K562 (cell line): ENCODE data around the gene RNF152. TPM values are rescaled to one million over a fixed set of nuclear protein-coding genes. Genes with fewer than 3 reads are reported as not detected.

ENCODE experiments used
- ATAC-seq: fragments of 200-7000 bp; cut with Tn5 transposase; 3 replicates; pipeline ENCODE4 v1.9.1; 2020; ENCODE audit warnings: moderate library complexity
- BruUV-seq: library from RNA; stranded (reverse); fragments of 400-500 nt; replicated peaks from 2 replicates; lab custom pipeline; 2021; lab: Mats Ljungman, UMichigan
- CTCF ChIA-PET: fragments of 300-600 bp; formaldehyde crosslinking; extraction: SDS; loops from one replicate; lab custom pipeline; 2021; ENCODE audit warnings: low intra/inter-chr PET ratio; lab: Yijun Ruan, JAX
- POLR2A ChIA-PET: fragments of 300-600, 350-650 bp; sonication (Branson Sonifier 250); formaldehyde crosslinking; extraction: SDS; loops from one replicate; lab custom pipeline; 2021; ENCODE audit warnings: antibody characterized with exemption, inconsistent platforms; lab: Yijun Ruan, JAX
- DNase-seq, 4 experiments: peaks; one replicate each; pipeline versions ENCODE4 v3.0.0 to v3.0.0-alpha.2; 2011 to 2018; ENCODE audit warnings: low spot score in 3 of 4, mixed read lengths in 3 of 4; ENCODE audit errors: extremely low read depth in 1 of 4
- FAIRE-seq: peaks from 2 replicates; lab custom pipeline; 2011; peaks lifted over from hg19 to GRCh38; lab: Jason Lieb, UNC
- H2AFZ ChIP-seq: 2 replicates; pipeline ENCODE4 v1.6.0; 2011; ENCODE audit warnings: low read depth, low read length, control low read depth, inconsistent platforms
- H3K27ac ChIP-seq: fragments of 200-600 bp; 3 replicates; pipeline ENCODE4 v1.8.0; 2011; ENCODE audit warnings: low read depth, mild to moderate bottlenecking, control low read depth, inconsistent platforms, low read length, moderate library complexity, mixed read lengths; ENCODE audit errors: extremely low read depth
- H3K27me3 ChIP-seq, 2 experiments: fragments of 300-600 bp in 1 of 2; 2 replicates in 1 of 2; 3 replicates in 1 of 2; pipeline versions ENCODE4 v1.6.0 to v1.8.0; 2011; ENCODE audit warnings: inconsistent platforms in 2 of 2, low read length in 2 of 2, mild to moderate bottlenecking in 1 of 2, mixed read lengths in 1 of 2, moderate library complexity in 1 of 2; ENCODE audit not compliant: control insufficient read depth in 2 of 2, insufficient read depth in 2 of 2
- H3K36me3 ChIP-seq: fragments of 300-600 bp; 3 replicates; pipeline ENCODE4 v1.8.0; 2011; ENCODE audit warnings: mild to moderate bottlenecking, low read length, inconsistent platforms; ENCODE audit not compliant: control insufficient read depth, insufficient read depth
- H3K4me1 ChIP-seq, 2 experiments: fragments of 200-600 bp in 1 of 2; replicated peaks in 1 of 2; 2 replicates in 1 of 2; 3 replicates in 1 of 2; pipeline versions ENCODE4 v1.5.1 to v1.8.0; 2011; ENCODE audit warnings: inconsistent platforms in 2 of 2, low read length in 2 of 2, mild to moderate bottlenecking in 1 of 2, mixed read lengths in 1 of 2, moderate library complexity in 1 of 2; ENCODE audit not compliant: control insufficient read depth in 2 of 2, insufficient read depth in 2 of 2
- H3K4me2 ChIP-seq: 2 replicates; pipeline ENCODE4 v1.6.1; 2011; ENCODE audit warnings: low read length, control low read depth, inconsistent platforms, mixed read lengths; ENCODE audit not compliant: insufficient read depth
- H3K4me3 ChIP-seq: fragments of 200-600 bp; sonication (generic), shearing (Covaris generic); 2 replicates; pipeline ENCODE4 v1.5.1; 2016; ENCODE audit warnings: control low read depth, inconsistent platforms
- H3K79me2 ChIP-seq: fragments of 200-600 bp; 3 replicates; pipeline ENCODE4 v1.8.0; 2011; ENCODE audit warnings: low read length, inconsistent platforms; ENCODE audit not compliant: control insufficient read depth, insufficient read depth
- H3K9ac ChIP-seq, 2 experiments: 2 replicates each; pipeline versions ENCODE4 v1.6.0 to v1.6.1; 2011; ENCODE audit warnings: low read depth in 2 of 2, low read length in 2 of 2, control low read depth in 1 of 2, inconsistent platforms in 1 of 2, mild to moderate bottlenecking in 1 of 2, mixed read lengths in 1 of 2; ENCODE audit not compliant: insufficient read depth in 1 of 2
- H3K9me1 ChIP-seq: one replicate; pipeline ENCODE4 v1.6.0; 2011; ENCODE audit warnings: inconsistent platforms, mild to moderate bottlenecking, low read length, moderate library complexity; ENCODE audit not compliant: control insufficient read depth, insufficient read depth
- H3K9me3 ChIP-seq: replicated peaks from 2 replicates; pipeline ENCODE4 v1.5.1; 2011; ENCODE audit warnings: low read depth, low read length, inconsistent platforms; ENCODE audit not compliant: control insufficient read depth, insufficient read depth
- H4K20me1 ChIP-seq: replicated peaks from 2 replicates; pipeline ENCODE4 v1.6.1; 2011; ENCODE audit warnings: low read length, inconsistent platforms, mixed read lengths; ENCODE audit not compliant: control insufficient read depth, insufficient read depth
- BCL6 ChIP-seq: fragments of 250-450 bp; sonication (Bioruptor Pico); IDR thresholded peaks from 2 replicates; pipeline ENCODE4 v1.4.0; 2020
- MEF2D ChIP-seq: conservative IDR thresholded peaks from 2 replicates; pipeline ENCODE4 v1.6.1; 2016; ENCODE audit warnings: low read depth, missing genetic modification characterization, missing compliant biosample characterization
- PCBP2 ChIP-seq: fragments of 200-400 bp; formaldehyde crosslinking; IDR thresholded peaks from 2 replicates; pipeline ENCODE4 v1.6.1; 2018; ENCODE audit warnings: low read length, low read depth, mild to moderate bottlenecking, moderate library complexity; ENCODE audit not compliant: poor library complexity, severe bottlenecking
- SRSF7 ChIP-seq: fragments of 200-400 bp; formaldehyde crosslinking; optimal IDR thresholded peaks from 2 replicates; pipeline ENCODE3; 2017; ENCODE audit warnings: mild to moderate bottlenecking, low read depth, low read length
- TEAD2 ChIP-seq: fragments of 450-650 bp; IDR thresholded peaks from 2 replicates; pipeline ENCODE4 v1.6.1; 2016; ENCODE audit warnings: missing genetic modification characterization, control low read depth, missing compliant biosample characterization
- ZNF316 ChIP-seq: fragments of 450-650 bp; IDR thresholded peaks from 2 replicates; pipeline ENCODE4 v1.6.1; 2016
- ZNF764 ChIP-seq: fragments of 250-450 bp; sonication (Bioruptor Pico); IDR thresholded peaks from 2 replicates; pipeline ENCODE4 v1.4.0; 2020; ENCODE audit warnings: low read depth, mild to moderate bottlenecking, moderate library complexity
- ZNF79 ChIP-seq: fragments of 250-450 bp; sonication (Bioruptor Pico); IDR thresholded peaks from 2 replicates; pipeline ENCODE4 v1.4.0; 2020; ENCODE audit warnings: low read depth, mild to moderate bottlenecking, moderate library complexity
- WGBS: fragments of 100-300 bp; shearing (Covaris generic); methylation state at CpG from one replicate; pipeline ENCODE4 v1.1.6; 2016; ENCODE audit warnings: low coverage, mixed read lengths; ENCODE audit not compliant: insufficient coverage; ENCODE audit errors: missing lambda C conversion rate; 5-methylcytosine and 5-hydroxymethylcytosine counted together
- in situ Hi-C: fragments of 300-500 bp; cut with MboI; formaldehyde crosslinking; loops from 4 replicates; pipeline ENCODE4 v1.15.0; 2018; ENCODE audit warnings: inconsistent platforms, mixed read lengths
- intact Hi-C: fragments of 100-400 bp; cut with micrococcal nuclease; formaldehyde crosslinking; loops from 2 replicates; pipeline ENCODE4 v1.14.2; 2022
- polyA plus RNA-seq, 8 experiments: library from polyadenylated mRNA; depleted of rRNA in 4 of 8; stranded (reverse) in 5 of 8; unstranded in 3 of 8; fragments of >200 nt; fragmentation: Nextera tagmentation in 2 of 8; fragmentation: Illumina TruSeq in 1 of 8; extraction: Ambion mirVana in 2 of 8; extraction: Trizol in 1 of 8; gene quantifications; 2 replicates each; pipeline versions ENCODE4 v1.2.1 to v1.2.3, GENCODE V29; 2011 to 2014; ENCODE audit warnings: inconsistent platforms in 1 of 8, missing spikeins in 1 of 8
- total RNA-seq, 7 experiments: library from RNA; depleted of rRNA in 6 of 7; stranded (reverse); fragments of >200 nt in 6 of 7; fragmentation: Illumina TruSeq in 2 of 7; extraction: Trizol in 2 of 7; gene quantifications; 2 replicates each; pipeline versions ENCODE4 v1.2.1 to v1.2.3, GENCODE V29; 2011 to 2021; ENCODE audit warnings: low replicate concordance in 1 of 7

RNF152 gene
- total and polyA plus RNA-seq, 9 of the 15 experiments (the other 6 are each of a cell fraction or from before 2014, with no cell fraction given): 0.04 to 0.05 TPM; not detected in 7

GRCh38 chr18:61850756-61851155 lies 42.1 kb downstream of the RNF152 start:
- no peaks in the 10 kb centered on the region for H4K20me1 ChIP-seq
- POLR2A ChIA-PET: no interaction called here
- no peak overlapping the region for H3K27ac ChIP-seq
- H3K4me1 ChIP-seq: no peaks in the 10 kb centered on the region
- FAIRE-seq: no peak
- no peaks in the 10 kb centered on the region for H3K9me3 ChIP-seq
- no peak for DNase-seq
- CTCF ChIA-PET: no interaction called here
- H3K4me2 ChIP-seq: no peak overlapping the region
- intact Hi-C loops: no loop called here
- no peak for TF ChIP-seq MEF2D (tag)
- TF ChIP-seq ZNF316: peak; percentile 38; the same call in 1 of the 2 replicates
- no peaks in the 10 kb centered on the region; a peak in 1 of 5 replicates for H3K27me3 ChIP-seq
- no peaks in the 10 kb centered on the region for H3K36me3 ChIP-seq
- H3K9me1 ChIP-seq: no peaks in the 10 kb centered on the region
- no peak for ATAC-seq
- H3K4me3 ChIP-seq: no peak overlapping the region
- H3K9ac ChIP-seq: no peak overlapping the region
- in situ Hi-C loops: no loop called here
- no peaks in the 10 kb centered on the region for H3K79me2 ChIP-seq
- no TSS peak for BruUV-seq
- no peak overlapping the region for H2AFZ ChIP-seq
- 3% methylated on average over 3 of the region's 3 CpGs for WGBS

GRCh38 chr18:61847164-61847791 lies 45.5 kb downstream of the RNF152 start:
- FAIRE-seq: no peak
- no peaks in the 10 kb centered on the region; a peak in 1 of 5 replicates for H3K27me3 ChIP-seq
- no peak overlapping the region for H3K9ac ChIP-seq
- CTCF ChIA-PET: no interaction called here
- ATAC-seq: no peak
- H3K9me1 ChIP-seq: no peaks in the 10 kb centered on the region
- intact Hi-C loops (no loop called here), in situ Hi-C loops (no loop called here)
- no peak overlapping the region for H2AFZ ChIP-seq
- POLR2A ChIA-PET: no interaction called here
- H3K4me1 ChIP-seq: no peaks in the 10 kb centered on the region
- no peaks in the 10 kb centered on the region for H3K36me3 ChIP-seq
- H3K79me2 ChIP-seq: no peaks in the 10 kb centered on the region
- H3K9me3 ChIP-seq: no peaks in the 10 kb centered on the region
- H3K27ac ChIP-seq: no peak overlapping the region
- no peak for DNase-seq
- no TSS peak for BruUV-seq
- TF ChIP-seq TEAD2 (tag): no peak
- no peak for TF ChIP-seq SRSF7
- no peak for TF ChIP-seq PCBP2
- TF ChIP-seq BCL6 (CRISPR knock-in tag): no peak
- no peak for TF ChIP-seq ZNF79 (CRISPR knock-in tag)
- TF ChIP-seq ZNF764: no peak
- no peaks in the 10 kb centered on the region for H4K20me1 ChIP-seq
- 1% methylated on average over 6 of the region's 7 CpGs for WGBS
- no peak overlapping the region for H3K4me2 ChIP-seq
- H3K4me3 ChIP-seq: no peak overlapping the region
